Measurements from ENCODE around the gene STOX2. TPM values are rescaled to one million over a fixed set of nuclear protein-coding genes. Genes with fewer than 3 reads are reported as not detected.

Gene STOX2
- total and polyA plus RNA-seq, 2 of the 13 experiments (the other 11 are each of a cell fraction or from before 2014, with no cell fraction given): 0.01 to 0.15 TPM

- POLR2A ChIA-PET: no interaction called here
- H3K4me1 ChIP-seq (ENCODE audit: insufficient read depth, low read length): no peaks in the 10 kb centered on the region
- H3K79me2 ChIP-seq (ENCODE audit: insufficient read depth, low read length): no peaks in the 10 kb centered on the region
- BruUV-seq (replicated peaks): no TSS peak
- H4K20me1 ChIP-seq (ENCODE audit: insufficient read depth, low read length): no peaks in the 10 kb centered on the region
- H3K9me3 ChIP-seq (ENCODE audit: low read length): no peaks in the 10 kb centered on the region
- WGBS (ENCODE audit: low lambda C conversion rate): 81% methylated on average over 3 of the region's 3 CpGs
- H3K4me3 ChIP-seq (replicated peaks in 1 of 3; ENCODE audit: insufficient read depth in 1 of 3, low read depth in 2 of 3, low read length in 3 of 3): no peak overlapping the region
- ATAC-seq (no peak), FAIRE-seq (no peak), DNase-seq (ENCODE audit: low spot score) (no peak)
- intact Hi-C loops (cut with micrococcal nuclease; ENCODE audit: unreplicated experiment) (no loop called here), in situ Hi-C loops (cut with HindIII; ENCODE audit: extremely low pct_ligation_motif_present, low pct_unique_long_range_greater_than_20kb) (no loop called here)
- CTCF ChIA-PET (ENCODE audit: low intra/inter-chr PET ratio, low total read pairs): no interaction called here
- H3K27ac ChIP-seq (ENCODE audit: extremely low read length, insufficient read depth, low read length): no peak overlapping the region
- H2AFZ ChIP-seq (ENCODE audit: low read length): no peak overlapping the region
- no peak overlapping the region for H3K9ac ChIP-seq (ENCODE audit: insufficient read depth, low read depth, low read length)
- H3K36me3 ChIP-seq (replicated peaks in 1 of 2; ENCODE audit: control insufficient read depth in 1 of 2, insufficient read depth in 2 of 2, low read length in 2 of 2): no peaks in the 10 kb centered on the region
- H3K4me2 ChIP-seq (ENCODE audit: low read depth, low read length): no peak overlapping the region
- no peaks in the 10 kb centered on the region for H3K27me3 ChIP-seq (ENCODE audit: control insufficient read depth in 1 of 2, insufficient read depth in 2 of 2, low read length in 2 of 2)
- TF ChIP-seq ZNF18 (CRISPR knock-in tag; IDR thresholded peaks at IDR 0.05; ENCODE audit: insufficient replicate concordance) (no peak), FOXC1 (CRISPR knock-in tag; IDR thresholded peaks at IDR 0.05; ENCODE audit: borderline replicate concordance) (no peak), CSRNP1 (CRISPR knock-in tag; IDR thresholded peaks at IDR 0.05) (no peak), ZNF746 (CRISPR knock-in tag; IDR thresholded peaks at IDR 0.05) (no peak), ZNF550 (CRISPR knock-in tag; IDR thresholded peaks at IDR 0.05; ENCODE audit: borderline replicate concordance) (no peak), ZSCAN25 (CRISPR knock-in tag; IDR thresholded peaks at IDR 0.05) (no peak), KDM5A (IDR thresholded peaks at IDR 0.05; ENCODE audit: borderline replicate concordance, low read length) (no peak), PAX8 (CRISPR knock-in tag; IDR thresholded peaks at IDR 0.05; ENCODE audit: borderline replicate concordance) (no peak), BRD4 (CRISPR knock-in tag; IDR thresholded peaks at IDR 0.05) (no peak), SAFB2 (CRISPR knock-in tag; IDR thresholded peaks at IDR 0.05; ENCODE audit: borderline replicate concordance, low read depth) (no peak), ZFP41 (CRISPR knock-in tag; IDR thresholded peaks at IDR 0.05; ENCODE audit: borderline replicate concordance) (no peak), ZNF432 (CRISPR knock-in tag; IDR thresholded peaks at IDR 0.05; ENCODE audit: borderline replicate concordance) (no peak), SALL1 (CRISPR knock-in tag; IDR thresholded peaks at IDR 0.05) (no peak), DMTF1 (CRISPR knock-in tag; IDR thresholded peaks at IDR 0.05) (no peak), RFX3 (CRISPR knock-in tag; IDR thresholded peaks at IDR 0.05) (no peak), AHR (CRISPR knock-in tag; IDR thresholded peaks at IDR 0.05) (no peak), PHF21A (CRISPR knock-in tag; IDR thresholded peaks at IDR 0.05) (no peak), ZNF598 (CRISPR knock-in tag; IDR thresholded peaks at IDR 0.05; ENCODE audit: borderline replicate concordance) (no peak), ZNF580 (CRISPR knock-in tag; IDR thresholded peaks at IDR 0.05; ENCODE audit: borderline replicate concordance, low read depth) (no peak)
Measured at GRCh38 chr4:183936574-183937345, 31.7 kb downstream of the STOX2 start.
